Spleen (tissue), 11 donors: Measurements from ENCODE around the gene GRXCR1. TPM values are rescaled to one million over a fixed set of nuclear protein-coding genes. Genes with fewer than 3 reads are reported as not detected.
A peak's percentile ranks its signal among the peaks of the same experiment; 100 is the strongest.

Source experiments
- DNase-seq: peaks from one replicate; pipeline ENCODE4 v3.0.0-alpha.2; 2020
- H3K27ac ChIP-seq, 8 donors: fragments of 200-600 bp; sonication (generic) in 7 of 8; 1 replicate in 4 of 8; 2 replicates in 4 of 8; pipeline versions ENCODE4 v1.5.0 to v1.8.0; 2016 to 2021; ENCODE audit warnings: inconsistent platforms in 4 of 8, mild to moderate bottlenecking in 4 of 8, moderate library complexity in 1 of 8
- H3K27me3 ChIP-seq, 7 donors: fragments of 200-600 bp; sonication (generic) in 6 of 7; replicated peaks in 1 of 7; 1 replicate in 4 of 7; 2 replicates in 3 of 7; pipeline versions ENCODE4 v1.5.0 to v1.8.0; 2016 to 2021; ENCODE audit warnings: inconsistent platforms in 3 of 7, mild to moderate bottlenecking in 1 of 7
- H3K36me3 ChIP-seq, 6 donors: fragments of 200-600 bp; sonication (generic) in 5 of 6; 1 replicate in 4 of 6; 2 replicates in 2 of 6; pipeline versions ENCODE4 v1.5.0 to v1.8.0; 2016 to 2021; ENCODE audit warnings: inconsistent platforms in 2 of 6
- H3K4me1 ChIP-seq, 6 donors: fragments of 200-600 bp; sonication (generic) in 5 of 6; 1 replicate in 3 of 6; 2 replicates in 3 of 6; pipeline versions ENCODE4 v1.5.0 to v1.8.0; 2016 to 2021; ENCODE audit warnings: inconsistent platforms in 3 of 6
- H3K4me3 ChIP-seq, 8 donors: fragments of 200-600 bp; sonication (generic) in 7 of 8; 1 replicate in 4 of 8; 2 replicates in 4 of 8; pipeline versions ENCODE4 v1.5.0 to v1.8.0; 2016 to 2021; ENCODE audit warnings: inconsistent platforms in 4 of 8, mild to moderate bottlenecking in 4 of 8, moderate library complexity in 2 of 8
- H3K9me3 ChIP-seq, 8 donors: fragments of 200-600 bp; sonication (generic) in 7 of 8; 1 replicate in 4 of 8; 2 replicates in 4 of 8; pipeline versions ENCODE4 v1.5.0 to v1.8.0; 2016 to 2021; ENCODE audit warnings: inconsistent platforms in 4 of 8
- CTCF ChIP-seq, 11 experiments: fragments of 200-600 bp in 7 of 11; fragments of 450-650 bp in 4 of 11; sonication (generic) in 4 of 11; IDR thresholded peaks in 8 of 11; conservative IDR thresholded peaks in 3 of 11; 1 replicate in 7 of 11; 2 replicates in 4 of 11; pipeline versions ENCODE4 v1.4.0 to v1.8.0; 2016 to 2021; ENCODE audit warnings: antibody characterized with exemption in 11 of 11, inconsistent platforms in 4 of 11, mild to moderate bottlenecking in 1 of 11
- POLR2A ChIP-seq, 3 donors: fragments of 450-650 bp; IDR thresholded peaks; one replicate each; pipeline ENCODE4 v1.5.1; 2017; ENCODE audit warnings: antibody characterized with exemption in 3 of 3, mild to moderate bottlenecking in 1 of 3
- POLR2AphosphoS5 ChIP-seq, 3 donors: sonication (generic); formaldehyde crosslinking; IDR thresholded peaks; one replicate each; pipeline ENCODE4 v1.5.1; 2017; ENCODE audit warnings: antibody characterized with exemption in 3 of 3
- WGBS, 5 donors: extraction: QIAGEN DNeasy Blood & Tissue Kit in 3 of 5; methylation state at CpG; one replicate each; pipeline versions ENCODE4 v1.1.5 to v1.1.7; 2013 to 2018; 5-methylcytosine and 5-hydroxymethylcytosine counted together
- intact Hi-C: fragments of 100-400 bp; cut with DNase I; formaldehyde crosslinking; loops from one replicate; pipeline ENCODE4 v1.15.0; 2023; ENCODE audit warnings: low total_unique reads
- polyA plus RNA-seq, 3 donors: library from polyadenylated mRNA; stranded (reverse); fragments of 200-250 nt; gene quantifications; one replicate each; pipeline ENCODE4 v1.2.1, GENCODE V29; 2013
- small RNA-seq, 4 donors: library from RNA; depleted of rRNA; stranded (forward); fragments of <200 nt; gene quantifications; one replicate each; pipeline ENCODE3, GENCODE V24; 2016
- total RNA-seq, 7 donors: library from RNA; depleted of rRNA in 3 of 7; stranded (reverse); fragments of >200 nt in 3 of 7; fragmentation: NEBNext Ultra II Directional in 4 of 7; extraction: Animal tissue kit (Norgen Biotek cat#: 25700) in 4 of 7; gene quantifications; one replicate each; pipeline versions ENCODE4 v1.1.0 to v1.2.1, GENCODE V29; 2016 to 2021
- donor health status: healthy with polysubstance abuse.
- donor health status: DM: no; HTN: no; CAD: no; lungs with moderate emphysema.
- donor health status: DM: no; HTN: no; CAD: no.
- donor health status: Bipolar disorder and iron deficiency.
- donor health status: healthy.
- donor health status: DM: no; HTN: no; CAD: no.
- donor health status: DM: yes; HTN: yes; CAD: no.

The GRXCR1 gene
- total and polyA plus RNA-seq, 10 donors, result not detected

- Histone ChIP-seq H3K4me3 (no peak overlapping the region), H3K36me3 (no peaks in the 10 kb centered on the region), H3K27me3 (no peaks in the 10 kb centered on the region), H3K4me1 (peaks cover 0 to 5% (median 0%) of the 10 kb centered on the region in 6 donors), H3K9me3 (no peaks in the 10 kb centered on the region), H3K27ac (peak overlapping the region in 6 of 8 donors; percentile 18 to 74 (median 52))
- DNase-seq, result no peak
- TF ChIP-seq CTCF (IDR thresholded peaks at IDR 0.05 in 8 of 11, conservative IDR thresholded peaks at IDR 0.05 in 3 of 11) (peak in 2 of 11 experiments; percentile 12 to 33), POLR2A (IDR thresholded peaks at IDR 0.05) (no peak)
- WGBS, 5 donors, result 45 to 69% (median 61%) methylated on average over 5 of the region's 5 CpGs
- intact Hi-C loops, result no loop called here
These were observed 156.1 kb downstream of the GRXCR1 start for GRCh38 chr4:43048570-43048969.

- Histone ChIP-seq H3K4me1 (peaks cover 0 to 5% (median 0%) of the 10 kb centered on the region in 6 donors), H3K9me3 (no peaks in the 10 kb centered on the region), H3K27ac (peak overlapping the region in 7 of 8 donors; percentile 9 to 74 (median 52)), H3K36me3 (no peaks in the 10 kb centered on the region), H3K4me3 (no peak overlapping the region), H3K27me3 (no peaks in the 10 kb centered on the region)
- intact Hi-C loops, result no loop called here
- TF ChIP-seq POLR2AphosphoS5 (IDR thresholded peaks at IDR 0.05) (no peak), POLR2A (IDR thresholded peaks at IDR 0.05) (no peak), CTCF (IDR thresholded peaks at IDR 0.05 in 8 of 11, conservative IDR thresholded peaks at IDR 0.05 in 3 of 11) (no peak)
- DNase-seq, result no peak
These were observed 156.8 kb downstream of the GRXCR1 start for GRCh38 chr4:43049326-43049725.

- peaks cover 0 to 6% (median 0%) of the 10 kb centered on the region in 8 donors for H3K9me3 ChIP-seq
- no peak for DNase-seq
- H3K27ac ChIP-seq, result no peak overlapping the region
- TF ChIP-seq CTCF (IDR thresholded peaks at IDR 0.05 in 8 of 11, conservative IDR thresholded peaks at IDR 0.05 in 3 of 11) (no peak), POLR2AphosphoS5 (IDR thresholded peaks at IDR 0.05) (no peak), POLR2A (IDR thresholded peaks at IDR 0.05) (no peak)
- H3K4me3 ChIP-seq, result no peak overlapping the region
- H3K27me3 ChIP-seq, result no peaks in the 10 kb centered on the region
- intact Hi-C loops, result no loop called here
- no peaks in the 10 kb centered on the region for H3K4me1 ChIP-seq
- H3K36me3 ChIP-seq, result no peaks in the 10 kb centered on the region
These were observed 173.9 kb downstream of the GRXCR1 start for GRCh38 chr4:43066415-43066814.

GRCh38 chr4:43071069-43071468 lies 178.6 kb downstream of the GRXCR1 start:
- WGBS, 5 donors, result 78 to 85% (median 82%) methylated on average over 6 of the region's 6 CpGs
- no peak for DNase-seq

More at GRCh38 chr4:43071069-43071468, 178.6 kb downstream of the GRXCR1 start:
- no peaks in the 10 kb centered on the region for H3K4me1 ChIP-seq
- no peak for TF ChIP-seq POLR2A (IDR thresholded peaks at IDR 0.05)
- TF ChIP-seq CTCF (IDR thresholded peaks at IDR 0.05 in 8 of 11, conservative IDR thresholded peaks at IDR 0.05 in 3 of 11), result no peak
- no peak for TF ChIP-seq POLR2AphosphoS5 (IDR thresholded peaks at IDR 0.05)
- no peaks in the 10 kb centered on the region for H3K36me3 ChIP-seq
- no peaks in the 10 kb centered on the region for H3K27me3 ChIP-seq
- no peak overlapping the region for H3K27ac ChIP-seq
- no peak overlapping the region for H3K4me3 ChIP-seq
- peaks cover 0 to 17% (median 6%) of the 10 kb centered on the region in 8 donors for H3K9me3 ChIP-seq
- intact Hi-C loops, result no loop called here

Small RNAs within 50 kb of the gene (small RNA-seq; reads per million reads assigned to genes)
- 0 reads per million in 4 donors for gene RN7SKP82

Other genes starting within 250 kb of the GRXCR1 start
- 10 to 100 TPM; 40.6 to 87.0 (median 49.4) TPM for gene ATP8A1, start 235.6 kb upstream of the GRXCR1 start, total RNA-seq
- 10 to 100 TPM; 14.4 to 19.1 (median 16.1) TPM for gene ATP8A1, start 235.6 kb upstream of the GRXCR1 start, polyA plus RNA-seq